GM21825 (cell line): Measurements from ENCODE around the gene CCDC116.
A peak's percentile ranks its signal among the peaks of the same experiment; 100 is the strongest.
"Not testable (repeated sequence)": the region's sequence is repeated elsewhere in the genome, so short reads cannot be mapped to it uniquely, and the experiment has no call there.

Source experiments
- ATAC-seq: cut with Tn5 transposase; IDR thresholded peaks from one replicate; pipeline ENCODE4 v1.9.1; 2021; ENCODE audit warnings: mild to moderate bottlenecking, moderate library complexity; ENCODE audit not compliant: unreplicated experiment

CCDC116 gene

DNA sequence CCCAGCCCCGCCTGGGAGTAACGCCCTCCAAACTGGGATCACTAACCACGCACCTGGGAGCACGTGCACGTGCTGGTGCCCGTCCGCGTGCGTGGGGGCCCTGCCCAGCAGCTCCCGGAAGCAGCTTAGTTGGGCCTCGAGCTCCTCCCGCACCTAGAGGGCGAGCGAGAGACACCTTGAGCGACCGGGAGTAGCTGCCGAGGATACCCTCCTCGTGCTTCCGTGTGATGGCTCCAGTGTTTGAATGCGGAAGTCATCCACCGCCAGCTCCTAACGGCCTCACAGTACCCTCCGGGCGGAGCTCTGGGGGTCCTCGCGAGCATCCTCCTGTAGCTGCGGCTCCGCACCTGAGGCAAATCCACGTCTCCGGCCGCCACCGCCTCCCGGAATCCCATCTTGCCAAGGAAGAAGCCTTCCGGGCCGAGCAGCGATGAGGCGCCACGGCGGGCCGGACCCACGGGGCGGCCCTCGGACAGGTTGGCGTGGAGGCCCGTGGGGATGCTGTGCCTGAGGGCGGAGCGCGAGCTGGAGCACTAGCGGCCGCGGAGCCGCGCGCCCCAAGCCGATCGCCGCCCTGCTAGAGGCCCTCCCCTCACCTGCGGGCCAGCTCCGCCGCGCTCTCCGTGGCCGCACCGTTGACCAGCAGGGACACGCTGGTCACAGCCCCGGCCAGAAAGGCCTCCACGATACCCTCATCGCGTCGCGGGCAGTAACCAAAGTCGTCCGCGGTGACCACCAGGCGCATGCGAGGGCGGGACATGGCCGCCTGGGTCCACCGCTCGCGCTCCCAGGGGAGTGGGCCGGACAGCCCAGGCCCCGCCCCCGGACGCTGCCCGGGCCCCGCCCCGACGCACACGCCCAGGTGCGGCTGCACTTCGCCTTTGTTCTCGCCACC lies 3.1 kb upstream of the CCDC116 start, which contains the start of gene YDJC:
YDJC (minus strand) TSS at position 768 of the 895 bp plus-strand sequence; CDS start at position 760, 8 bp downstream.
- peak; percentile 76 for ATAC-seq

- no peak for ATAC-seq
These were observed 1.5 kb upstream of the CCDC116 start for GRCh38 chr22:21631025-21631424.

GRCh38 chr22:21632931-21633330 lies 371 bp downstream of the CCDC116 start:
- no peak for ATAC-seq

DNA sequence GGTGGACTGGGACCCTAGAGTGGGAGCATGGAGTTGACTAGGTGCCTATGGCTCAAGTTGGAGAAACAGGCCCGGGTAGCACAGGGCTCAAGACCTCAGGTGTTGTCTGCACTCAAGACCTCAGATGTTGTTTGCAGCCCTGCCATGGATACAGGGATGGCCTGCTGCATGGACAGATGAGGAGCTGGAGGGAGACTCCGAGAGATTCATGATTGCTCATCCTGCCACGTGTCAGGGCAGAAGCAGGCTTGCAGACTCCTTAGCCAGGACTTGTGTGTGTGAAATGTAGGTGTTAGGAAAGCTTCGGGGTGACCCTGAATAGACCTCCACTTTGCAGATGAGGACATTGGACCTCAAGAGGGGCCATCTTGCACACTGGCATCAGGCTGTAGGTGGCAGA lies 921 bp downstream of the CCDC116 start:
- ATAC-seq: no peak

- no peak for ATAC-seq
These were observed 1.5 kb downstream of the CCDC116 start for GRCh38 chr22:21634081-21634480.

DNA sequence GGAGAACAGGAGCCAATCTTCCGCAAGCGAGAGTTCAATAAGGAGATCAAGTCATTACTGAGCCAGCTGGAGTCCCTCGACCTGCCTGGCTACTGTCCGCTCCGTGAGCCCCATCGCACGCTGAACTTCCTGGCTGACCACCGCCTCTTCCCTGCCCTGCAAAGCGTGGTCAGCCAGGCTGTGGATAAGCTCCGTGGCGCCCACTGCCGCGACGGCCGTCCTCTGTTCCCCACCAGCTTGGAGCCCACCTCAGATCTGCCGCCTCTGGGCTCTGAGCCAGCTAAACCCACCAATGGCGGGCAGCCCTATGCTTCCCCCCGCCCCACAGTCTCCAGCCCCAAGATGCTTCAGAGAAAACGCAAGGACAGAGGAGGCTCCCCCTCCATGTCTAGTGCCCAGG lies 2.3 kb downstream of the CCDC116 start:
- ATAC-seq: no peak

GRCh38 chr22:21635771-21636510 lies 3.4 kb downstream of the CCDC116 start:
- no peak for ATAC-seq

GRCh38 chr22:21636629-21637218 lies 4.2 kb downstream of the CCDC116 start:
- ATAC-seq: no peak

DNA sequence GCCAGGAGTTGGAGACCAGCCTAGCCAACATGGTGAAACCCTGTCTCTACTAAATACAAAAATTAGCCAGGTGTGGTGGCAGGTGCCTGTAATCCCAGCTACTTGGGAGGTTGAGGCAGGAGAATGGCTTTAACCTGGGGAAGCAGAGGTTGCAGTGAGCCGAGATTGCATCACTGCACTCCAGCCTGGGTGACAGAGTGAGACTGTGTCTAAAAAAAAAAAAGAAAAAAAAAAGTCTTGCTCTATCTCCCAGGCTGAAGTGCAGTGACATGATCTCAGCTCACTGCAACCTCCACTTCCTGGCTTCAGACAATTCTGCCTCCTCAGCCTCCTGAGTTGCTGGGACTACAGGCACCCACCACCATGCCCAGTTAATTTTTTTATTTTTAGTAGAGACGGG lies 4.9 kb downstream of the CCDC116 start:
- not testable (repeated sequence) for ATAC-seq

- ATAC-seq: no peak
These were observed 6.8 kb downstream of the CCDC116 start for GRCh38 chr22:21639359-21639758.

DNA sequence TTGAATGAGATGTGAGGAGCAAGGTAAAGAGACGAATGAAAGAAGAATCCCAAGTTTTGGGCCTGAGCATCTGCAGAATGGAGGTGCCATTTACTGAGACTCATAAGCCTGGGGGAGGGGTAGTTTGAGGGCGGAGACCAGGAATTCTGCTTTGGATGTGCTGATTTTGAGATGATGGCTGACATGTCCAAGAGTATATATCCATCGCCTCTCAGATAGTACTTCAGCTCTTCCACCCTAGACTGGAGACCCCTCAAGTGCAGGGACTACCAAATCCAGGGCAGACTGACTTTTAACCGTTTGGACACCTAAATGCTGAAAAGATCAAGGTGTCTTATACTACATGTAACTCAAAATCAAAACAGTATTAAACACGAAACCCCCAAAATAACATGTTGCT lies 8.2 kb downstream of the CCDC116 start:
- no peak for ATAC-seq

GRCh38 chr22:21641417-21641788 lies 8.8 kb downstream of the CCDC116 start:
- ATAC-seq: no peak

DNA sequence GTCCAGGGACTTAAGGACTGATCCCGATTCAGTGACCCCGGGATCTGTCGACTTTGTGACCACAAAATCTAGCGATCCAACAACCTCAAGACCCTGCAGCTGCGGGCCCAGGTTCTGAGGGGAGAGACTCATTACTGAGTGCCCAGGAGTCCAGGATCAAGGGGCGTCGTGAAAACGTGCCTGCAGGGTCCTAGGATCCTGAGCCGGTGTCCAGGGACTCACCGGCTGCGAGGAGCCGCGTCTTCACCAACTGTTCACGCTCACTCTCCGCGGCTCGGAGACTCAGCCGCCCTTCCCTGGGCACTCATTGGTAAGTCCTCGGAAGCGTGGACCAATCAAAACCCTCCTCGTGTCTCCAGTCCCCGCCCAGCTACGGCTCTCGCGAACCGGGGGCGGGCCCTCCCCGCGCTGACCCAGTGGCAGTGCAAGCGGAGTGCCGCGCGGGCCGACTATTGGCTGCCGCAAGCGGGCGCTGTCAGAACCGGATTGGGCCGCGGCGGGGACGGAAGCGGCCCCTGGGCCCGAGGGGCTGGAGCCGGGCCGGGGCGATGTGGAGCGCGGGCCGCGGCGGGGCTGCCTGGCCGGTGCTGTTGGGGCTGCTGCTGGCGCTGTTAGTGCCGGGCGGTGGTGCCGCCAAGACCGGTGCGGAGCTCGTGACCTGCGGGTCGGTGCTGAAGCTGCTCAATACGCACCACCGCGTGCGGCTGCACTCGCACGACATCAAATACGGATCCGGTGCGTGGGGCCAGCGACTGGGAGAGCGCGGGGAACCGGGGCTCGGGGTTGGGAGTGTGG lies 9.4 kb downstream of the CCDC116 start, which contains the start of gene SDF2L1:
SDF2L1 (plus strand) TSS at position 514 of the 795 bp plus-strand sequence; CDS start at position 549, 35 bp downstream.
- ATAC-seq: peak; percentile 82

DNA sequence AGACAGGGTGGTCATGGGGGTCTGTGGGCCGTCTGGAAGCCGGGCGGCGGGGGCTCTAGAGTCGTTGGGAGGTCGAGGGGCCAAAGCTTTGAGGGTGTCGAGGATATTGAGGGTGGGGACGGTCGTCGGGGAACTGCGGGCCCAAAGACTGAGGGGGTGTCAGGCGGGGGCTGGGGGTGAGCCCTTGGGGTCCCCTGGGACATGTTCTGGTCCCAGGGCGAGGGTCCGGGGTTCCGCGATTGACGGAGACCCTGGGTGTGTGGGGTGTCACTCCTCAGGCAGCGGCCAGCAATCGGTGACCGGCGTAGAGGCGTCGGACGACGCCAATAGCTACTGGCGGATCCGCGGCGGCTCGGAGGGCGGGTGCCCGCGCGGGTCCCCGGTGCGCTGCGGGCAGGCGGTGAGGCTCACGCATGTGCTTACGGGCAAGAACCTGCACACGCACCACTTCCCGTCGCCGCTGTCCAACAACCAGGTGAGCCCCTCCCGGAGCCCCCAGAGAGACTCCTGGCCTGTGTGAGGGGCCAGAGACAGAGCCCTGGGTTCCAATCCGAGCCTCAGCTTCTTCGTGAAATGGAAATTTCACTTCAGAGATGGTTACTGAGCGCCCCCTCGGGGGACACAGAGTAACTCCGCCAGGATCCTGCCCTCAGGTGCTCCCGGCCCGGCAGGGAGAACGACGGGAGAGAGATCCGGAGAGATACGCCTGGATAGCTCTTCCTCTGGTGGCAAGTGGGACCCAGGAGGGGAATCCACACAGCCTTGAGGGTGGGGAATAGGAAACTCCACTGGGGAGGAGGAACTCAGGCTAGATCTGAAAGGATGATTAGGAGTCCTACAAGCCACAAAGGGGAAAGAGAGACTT lies 10.3 kb downstream of the CCDC116 start:
- ATAC-seq: no peak

DNA sequence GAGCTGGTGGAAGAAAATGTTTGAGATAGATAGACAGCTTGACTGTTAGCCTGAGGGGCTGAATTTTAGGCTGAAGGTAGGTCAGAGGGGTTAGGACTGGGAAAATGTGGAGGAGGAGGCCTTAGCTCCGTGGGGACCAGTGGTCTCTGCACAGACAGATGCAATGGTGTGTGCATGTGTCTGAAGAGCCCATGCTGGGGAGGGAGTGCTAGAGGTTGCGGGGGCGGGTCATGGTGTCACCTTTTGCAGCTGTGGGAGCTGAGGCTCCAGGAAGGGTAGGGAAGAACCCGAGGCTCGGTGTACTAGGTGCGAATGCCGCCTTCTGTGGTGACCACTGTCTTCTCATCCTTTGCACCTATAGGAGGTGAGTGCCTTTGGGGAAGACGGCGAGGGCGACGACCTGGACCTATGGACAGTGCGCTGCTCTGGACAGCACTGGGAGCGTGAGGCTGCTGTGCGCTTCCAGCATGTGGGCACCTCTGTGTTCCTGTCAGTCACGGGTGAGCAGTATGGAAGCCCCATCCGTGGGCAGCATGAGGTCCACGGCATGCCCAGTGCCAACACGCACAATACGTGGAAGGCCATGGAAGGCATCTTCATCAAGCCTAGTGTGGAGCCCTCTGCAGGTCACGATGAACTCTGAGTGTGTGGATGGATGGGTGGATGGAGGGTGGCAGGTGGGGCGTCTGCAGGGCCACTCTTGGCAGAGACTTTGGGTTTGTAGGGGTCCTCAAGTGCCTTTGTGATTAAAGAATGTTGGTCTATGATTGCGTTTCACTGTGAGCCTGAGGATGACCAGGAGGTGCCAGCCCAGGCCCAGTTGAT lies 11.2 kb downstream of the CCDC116 start:
- ATAC-seq: no peak

DNA sequence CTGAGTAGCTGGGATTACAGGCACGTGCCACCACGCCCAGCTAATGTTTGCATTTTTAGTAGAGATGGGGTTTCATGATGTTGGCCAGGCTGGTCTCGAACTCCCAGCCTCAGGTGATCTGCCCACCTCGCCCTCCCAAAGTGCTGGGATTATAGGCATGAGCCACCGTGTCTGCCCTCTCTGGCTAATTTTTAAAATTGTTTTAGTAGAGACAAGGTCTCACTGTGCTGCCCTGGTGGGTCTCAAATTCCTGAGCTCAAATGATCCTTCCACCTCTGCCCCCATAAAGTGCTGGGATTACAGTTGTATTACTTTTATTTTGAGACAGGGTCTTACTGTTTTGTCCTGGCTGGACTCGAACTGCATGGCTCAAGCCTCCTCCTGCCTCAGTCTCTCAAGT lies 13.0 kb downstream of the CCDC116 start:
- not testable (repeated sequence) for ATAC-seq

DNA sequence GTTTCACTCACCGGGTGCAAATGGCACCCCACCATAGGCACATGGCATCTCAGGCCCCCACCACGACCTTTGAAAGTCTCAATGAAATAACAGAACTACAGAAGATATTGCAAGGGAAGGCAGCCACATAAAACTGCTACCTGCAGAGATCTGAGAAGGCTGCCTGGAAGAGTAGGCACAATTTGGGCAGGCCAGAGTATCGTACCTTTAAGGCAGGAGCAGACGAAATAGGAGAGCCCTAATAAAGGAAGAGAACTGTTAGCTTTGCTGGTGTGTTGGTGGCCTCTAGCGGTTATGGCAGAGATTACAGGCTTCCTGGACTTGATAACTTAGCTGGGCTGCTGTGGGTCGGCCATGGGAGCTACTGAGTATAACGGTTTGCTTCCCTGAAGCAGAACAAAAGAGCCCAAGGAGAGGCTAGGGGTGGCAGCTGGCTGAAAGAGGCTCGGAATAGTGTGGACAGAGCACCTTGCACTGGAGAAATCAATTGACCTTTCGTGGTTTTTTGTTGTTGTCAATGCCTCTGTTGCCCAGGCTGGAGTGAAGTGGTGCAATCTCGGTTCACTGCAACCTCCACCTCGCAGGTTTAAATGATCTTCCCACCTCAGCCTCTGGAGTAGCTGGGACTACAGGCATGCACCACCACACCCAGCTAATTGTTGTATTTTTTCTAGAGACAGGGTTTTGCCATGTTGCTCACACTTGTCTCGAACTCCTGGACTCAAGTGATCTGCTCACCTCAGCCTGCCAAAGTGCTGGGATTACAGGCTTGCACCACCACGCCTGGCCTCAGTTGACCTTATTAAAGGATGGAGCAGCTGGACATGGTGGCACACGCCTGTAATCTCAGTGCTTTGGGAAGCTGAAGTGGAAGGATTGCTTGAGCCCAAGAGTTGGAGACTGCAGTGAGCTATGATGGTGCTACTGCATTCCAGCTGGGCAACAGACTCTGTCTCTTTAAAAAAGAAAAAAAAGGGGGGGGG lies 14.3 kb downstream of the CCDC116 start:
- no peak for ATAC-seq

DNA sequence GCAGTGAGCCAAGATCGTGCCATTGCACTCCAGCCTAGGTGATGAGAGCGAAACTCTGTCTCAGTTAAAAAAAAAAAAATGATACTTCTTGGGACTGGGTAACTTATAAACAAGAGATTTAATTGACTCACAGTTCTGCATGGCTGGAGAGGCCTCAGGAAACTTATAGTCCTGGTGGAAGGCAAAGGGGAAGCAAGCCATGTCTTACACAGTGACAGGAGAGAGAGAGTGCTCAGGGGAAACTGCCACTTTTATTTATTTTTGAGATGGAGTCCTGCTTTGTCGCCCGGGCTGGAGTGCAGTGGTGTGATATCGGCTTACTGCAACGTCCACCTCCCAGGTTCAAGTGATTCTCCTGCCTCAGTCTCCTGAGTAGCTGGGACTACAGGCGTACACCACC lies 17.7 kb downstream of the CCDC116 start:
- ATAC-seq: no peak
